ENCODE results near the gene SLC6A17.

GRCh38 chr1:110114173-110114572 is 36.1 kb upstream of the SLC6A17 start:
- TF ChIP-seq POLR2A (IDR thresholded peaks at IDR 0.05) (no peak), CTCF (IDR thresholded peaks at IDR 0.05) (no peak), POLR2AphosphoS5 (IDR thresholded peaks at IDR 0.05; ENCODE audit: insufficient read depth in 1 of 2, low read depth in 1 of 2) (no peak)
